Amygdala (tissue), 56 donors: ENCODE data around the gene TMEM178B.

Experiments
- DNase-seq, 56 donors: peaks; one replicate each; lab custom pipeline; 2025; lab: John Stamatoyannopoulos, UW

TMEM178B gene

DNA sequence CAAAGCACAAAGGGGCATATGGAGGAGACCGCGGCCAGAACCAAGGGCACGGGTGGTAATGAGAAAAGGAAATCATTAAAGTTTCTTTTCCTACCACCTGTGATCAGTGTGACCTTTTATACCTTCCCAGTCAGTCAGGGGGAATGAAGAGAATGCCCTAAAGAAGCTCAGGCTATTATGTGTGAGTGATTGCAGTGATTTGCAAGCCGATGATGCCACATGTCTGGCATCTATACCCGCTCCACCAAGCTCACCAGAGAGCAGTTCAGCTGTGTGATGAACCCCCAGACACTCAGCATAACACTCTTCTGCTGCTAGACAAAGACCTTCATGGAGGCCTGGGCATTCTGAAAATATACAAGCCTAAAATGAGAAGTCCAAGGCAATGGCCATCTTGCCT is 371.1 kb downstream of the TMEM178B start:
- no peak for DNase-seq

DNA sequence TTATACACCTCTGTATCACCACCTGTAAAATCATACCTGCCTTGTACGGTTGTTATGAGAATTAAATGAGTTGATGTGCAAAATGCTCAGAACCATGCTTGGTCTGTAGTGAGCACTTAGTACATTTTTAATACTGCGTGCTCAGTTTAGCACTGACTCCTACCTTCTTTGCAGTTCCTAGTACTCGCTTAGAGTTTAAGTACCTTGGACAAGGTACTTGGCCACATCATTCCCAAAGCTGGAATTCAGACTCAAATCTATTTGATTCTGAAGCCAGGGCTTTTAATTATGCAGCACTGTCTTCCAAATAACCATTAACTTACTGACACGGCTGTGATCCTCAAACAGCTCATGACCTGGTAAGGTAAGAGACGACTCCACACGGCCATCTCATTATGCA is 377.4 kb downstream of the TMEM178B start:
- DNase-seq = no peak

DNA sequence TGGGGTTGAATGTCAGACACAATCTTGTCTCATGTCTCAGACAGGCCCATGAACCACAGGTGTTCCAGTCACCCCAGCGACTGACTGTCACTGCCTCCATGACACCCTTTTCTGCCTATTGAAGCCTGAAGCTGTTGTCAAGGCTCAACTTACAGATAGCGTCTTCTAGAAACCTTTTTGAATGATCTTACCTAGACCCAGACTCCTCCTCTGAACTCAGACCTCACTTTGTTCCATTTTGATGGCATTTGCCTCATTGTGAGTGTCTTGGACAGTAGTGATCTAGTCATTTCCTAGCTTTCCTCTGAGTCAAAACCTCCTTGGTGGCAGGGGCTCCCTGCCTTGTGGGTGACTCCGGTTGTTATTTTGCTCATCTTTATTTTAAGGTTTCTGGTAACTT is 379.0 kb downstream of the TMEM178B start:
- DNase-seq = no peak

DNA sequence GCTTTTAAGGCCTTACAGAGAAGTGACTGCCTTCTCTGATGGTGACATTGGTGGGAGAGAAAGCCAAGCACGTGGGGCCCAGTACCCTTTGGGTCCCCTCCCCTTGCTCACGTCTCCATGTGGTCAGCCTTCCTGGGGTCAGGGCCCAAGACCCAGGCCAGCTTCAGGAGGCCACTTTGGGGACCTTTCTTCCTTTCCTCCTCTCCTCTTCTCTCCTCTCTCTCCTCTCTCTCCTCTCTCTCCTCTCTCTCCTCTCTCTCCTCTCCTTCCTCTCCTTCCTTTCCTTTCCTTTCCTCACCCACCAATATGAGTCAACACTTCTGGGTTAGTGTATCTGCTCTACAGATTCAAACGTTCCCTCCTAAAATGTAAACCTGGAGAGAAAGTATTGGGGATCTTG is 380.5 kb downstream of the TMEM178B start:
- no peak for DNase-seq

DNA sequence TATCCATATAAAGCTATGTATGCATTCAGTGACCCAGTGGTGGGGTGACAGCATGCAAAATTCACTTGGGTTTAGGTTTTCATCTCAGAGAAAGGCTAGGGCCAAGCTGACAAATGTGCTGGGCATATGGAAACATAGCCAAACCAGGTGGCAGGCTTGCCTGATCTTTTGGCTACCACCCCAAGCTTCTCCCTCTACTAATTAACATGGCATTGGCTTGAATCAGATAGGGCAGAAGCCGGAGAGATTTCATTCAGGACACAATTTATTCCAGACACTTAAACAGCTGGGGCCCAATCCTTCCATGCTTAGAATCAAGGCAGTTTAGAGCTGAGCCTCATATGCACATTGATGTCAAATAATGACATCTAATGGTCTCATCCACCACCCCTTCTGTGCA is 381.9 kb downstream of the TMEM178B start:
- no peak for DNase-seq

DNA sequence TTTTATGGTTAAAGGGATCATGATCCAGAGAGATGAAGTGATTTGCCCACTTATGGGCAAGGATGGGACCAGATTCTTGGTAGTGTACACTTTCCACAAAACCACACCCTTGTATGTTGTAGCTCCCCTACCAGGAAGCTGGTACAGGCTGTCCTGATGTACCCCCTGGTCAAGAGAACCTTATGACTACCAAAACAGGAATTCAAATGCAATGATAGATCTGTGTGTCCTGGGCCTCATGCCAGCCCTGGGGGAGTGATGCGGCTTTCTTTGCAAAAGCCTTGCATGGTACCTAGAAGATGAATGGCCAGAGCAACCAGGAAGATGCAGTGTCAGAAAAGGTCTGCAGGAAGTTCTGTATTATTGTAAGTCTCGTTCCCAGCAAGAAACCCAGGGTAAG is 382.4 kb downstream of the TMEM178B start:
- DNase-seq = no peak

DNA sequence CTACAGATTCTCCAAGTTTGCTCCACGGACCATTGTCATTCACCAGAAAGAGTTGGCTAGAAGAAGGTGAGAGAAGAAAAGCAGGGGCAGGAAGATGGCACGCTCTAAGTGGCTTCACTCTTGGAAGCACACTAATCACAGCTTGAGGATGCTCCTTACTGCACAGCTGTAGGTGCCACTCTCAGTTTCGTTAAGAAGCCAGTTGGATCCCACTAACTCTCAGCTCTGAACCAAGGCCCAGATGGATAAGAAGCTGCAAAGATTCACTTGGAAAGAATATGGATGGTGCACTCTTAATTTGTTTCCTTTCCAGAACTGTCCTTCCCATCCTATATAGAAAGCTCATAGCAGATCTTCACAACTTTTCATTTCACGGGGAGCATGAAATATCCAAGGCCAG is 382.8 kb downstream of the TMEM178B start:
- DNase-seq = no peak

DNA sequence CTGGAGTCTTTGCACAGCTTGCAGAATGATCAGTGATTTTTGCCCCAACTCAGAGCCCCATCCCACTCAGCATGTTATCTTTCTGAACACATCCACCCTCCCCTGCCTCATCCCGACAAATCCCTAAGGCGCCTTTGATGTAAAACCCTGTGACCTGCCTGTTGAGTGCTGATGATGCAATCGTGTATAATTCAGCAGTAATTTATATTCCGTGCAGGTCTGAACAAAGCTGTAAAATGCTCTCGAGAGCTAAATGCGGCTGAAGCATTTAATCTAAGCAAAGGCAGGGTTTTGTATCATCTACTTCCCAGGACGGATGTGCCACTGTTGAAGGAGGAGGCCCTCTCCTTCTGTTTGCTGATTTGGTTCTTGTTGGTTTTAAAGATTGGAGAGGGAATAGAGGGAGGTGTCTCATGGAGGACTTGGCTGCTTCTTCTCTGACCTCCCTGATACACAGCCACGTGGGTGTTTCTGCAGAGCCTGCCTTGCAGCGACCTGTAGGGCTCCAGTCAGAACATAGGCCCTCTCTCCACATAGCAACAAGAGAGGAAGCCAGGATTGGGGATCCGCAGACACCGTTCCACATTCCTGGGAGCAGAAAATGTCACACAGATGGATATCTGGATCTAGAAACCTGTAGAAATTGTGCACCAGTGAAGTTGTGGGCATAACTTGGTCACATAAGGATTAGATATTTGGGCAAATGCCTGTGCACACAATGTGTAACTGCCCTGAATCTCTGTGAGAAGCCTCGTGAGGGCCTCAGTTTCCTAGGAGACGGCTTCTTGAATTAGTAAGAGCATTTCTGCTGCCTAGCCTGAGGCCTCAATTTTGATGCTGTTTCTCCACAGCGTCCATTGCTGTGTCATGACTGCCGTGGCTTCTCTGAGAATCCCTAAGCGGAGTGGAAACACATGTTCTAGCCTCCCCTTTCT is 387.2 kb downstream of the TMEM178B start:
- DNase-seq = peak in 38 of 56 donors; percentile 5 to 78 (median 36)

DNA sequence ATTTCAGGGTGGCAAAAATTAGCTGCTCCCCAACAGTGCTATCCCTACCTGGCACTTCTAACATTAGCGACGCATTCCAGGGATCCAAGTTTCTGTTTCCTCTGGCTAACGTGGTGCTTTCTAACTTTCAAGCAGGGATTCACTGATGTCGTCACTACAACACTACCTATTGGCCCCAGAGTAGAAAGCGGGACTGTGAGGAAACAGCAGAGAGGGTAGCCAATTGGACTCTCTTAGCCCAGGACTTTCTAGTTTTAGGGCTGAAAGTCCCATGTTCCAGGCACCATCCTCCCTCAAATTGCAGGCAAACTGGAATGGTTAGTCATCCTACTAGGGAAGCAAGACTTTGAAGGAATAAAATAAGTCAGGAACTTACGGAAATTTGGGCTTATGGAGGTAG is 388.1 kb downstream of the TMEM178B start:
- DNase-seq = no peak

DNA sequence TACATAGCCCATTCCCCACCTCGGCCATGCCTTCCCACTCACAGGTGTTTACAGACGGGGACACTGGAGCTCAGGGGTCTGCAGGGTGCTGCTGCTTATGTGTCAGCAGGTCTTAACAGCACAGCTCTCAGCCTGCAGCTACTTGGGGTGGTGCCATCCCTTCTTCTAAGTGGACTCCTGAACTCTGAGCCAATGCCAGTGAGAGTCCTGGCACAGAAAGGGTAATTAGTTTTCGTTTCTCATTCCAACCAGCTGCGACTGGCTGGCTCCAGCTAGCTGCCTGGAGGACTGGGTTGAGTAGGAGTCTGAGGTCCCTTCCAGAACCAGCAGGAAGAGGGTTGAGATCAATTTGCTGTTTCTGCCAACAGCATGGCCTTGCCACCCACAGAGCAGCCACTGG is 389.1 kb downstream of the TMEM178B start:
- peak in 37 of 56 donors; percentile 6 to 64 (median 30) for DNase-seq

DNA sequence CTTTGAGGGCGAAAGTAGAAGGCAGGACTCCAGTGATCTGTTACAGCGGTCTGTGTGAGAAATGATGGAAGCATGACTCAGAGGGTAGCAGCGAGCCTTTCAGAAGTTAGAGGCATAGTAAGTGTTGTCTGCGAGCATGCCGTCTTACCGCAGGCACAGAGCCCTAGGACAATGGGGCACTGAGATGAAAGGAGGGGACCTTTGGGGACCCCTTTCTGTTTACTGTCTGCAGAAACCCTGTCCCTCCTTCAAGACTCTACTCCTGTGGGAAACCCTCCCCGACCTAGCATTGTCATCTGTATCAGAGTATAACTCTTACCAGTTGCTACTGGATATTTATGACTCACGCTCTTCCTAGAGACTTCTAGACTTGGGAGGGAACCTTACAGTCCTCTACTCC is 390.1 kb downstream of the TMEM178B start:
- DNase-seq = no peak

DNA sequence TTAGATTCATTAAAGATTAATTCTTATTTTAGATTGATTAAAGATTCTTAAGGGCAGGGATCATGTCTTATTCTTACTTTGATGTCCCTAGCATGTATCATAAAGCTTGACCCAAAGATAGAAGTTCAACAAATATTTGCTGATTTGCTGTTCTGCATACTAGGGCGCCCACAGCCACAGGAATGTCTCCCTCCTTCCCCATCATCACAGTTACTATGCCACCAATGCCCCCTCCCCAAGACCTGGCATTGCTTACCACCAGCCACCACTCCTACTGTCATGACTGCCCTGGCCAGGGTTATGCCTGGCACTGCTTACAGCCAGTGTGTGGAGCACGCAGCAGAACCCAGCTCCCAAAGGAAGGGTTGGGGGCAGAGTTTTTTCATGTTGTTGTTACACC is 390.7 kb downstream of the TMEM178B start:
- no peak for DNase-seq

DNA sequence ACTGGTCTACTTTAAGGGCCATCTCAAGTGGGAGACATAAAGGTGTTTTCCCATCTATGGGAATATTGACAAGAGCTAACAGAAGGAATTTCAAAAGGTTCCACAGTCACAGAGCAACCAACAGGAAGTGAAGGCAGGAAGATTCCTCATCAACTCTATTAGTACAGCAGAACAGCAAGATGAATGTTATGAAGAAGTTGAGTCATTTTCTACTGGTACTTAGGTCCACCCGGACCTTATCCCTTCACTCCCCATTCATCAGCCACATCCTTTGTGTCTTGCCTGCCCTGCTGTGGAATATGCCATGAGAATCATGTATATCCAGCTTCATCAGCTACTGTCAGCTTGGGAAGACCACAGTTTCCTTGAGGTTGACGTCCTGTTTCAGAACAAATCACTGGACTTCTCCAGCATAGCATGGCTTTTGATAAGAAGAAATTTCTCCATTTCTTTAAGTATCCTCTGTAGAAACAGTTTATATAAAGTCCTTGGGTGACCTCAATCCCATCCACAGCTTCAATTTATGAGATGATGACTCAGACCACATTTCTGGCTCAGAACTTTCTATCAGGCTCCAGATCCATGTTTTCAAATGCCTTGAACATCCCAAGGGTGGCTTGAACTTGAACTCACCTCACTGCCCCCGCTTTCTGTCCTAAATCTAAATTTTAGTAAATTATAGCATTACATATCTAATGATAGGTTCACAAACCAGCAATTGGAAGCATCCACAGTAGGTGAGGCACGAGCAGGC is 392.5 kb downstream of the TMEM178B start:
- no peak for DNase-seq

DNA sequence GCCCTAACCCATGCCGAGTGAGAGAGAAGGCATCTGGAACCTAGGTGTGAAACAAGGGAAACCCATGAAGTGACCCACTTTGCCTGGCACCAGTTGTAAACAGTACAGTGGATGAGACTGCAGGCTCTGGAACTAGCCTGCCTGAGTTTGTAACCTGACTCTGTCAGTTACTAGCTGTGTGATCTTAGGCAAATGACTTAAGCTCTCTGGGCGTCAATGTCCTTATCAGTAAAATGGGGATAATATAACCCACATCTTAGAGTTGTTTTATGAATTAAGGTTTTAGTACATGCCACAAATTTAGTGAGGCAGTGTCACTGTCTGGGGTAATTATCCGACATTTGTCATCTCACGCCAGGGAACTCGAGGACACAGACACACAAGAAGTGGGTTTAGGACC is 394.5 kb downstream of the TMEM178B start:
- DNase-seq = no peak

DNA sequence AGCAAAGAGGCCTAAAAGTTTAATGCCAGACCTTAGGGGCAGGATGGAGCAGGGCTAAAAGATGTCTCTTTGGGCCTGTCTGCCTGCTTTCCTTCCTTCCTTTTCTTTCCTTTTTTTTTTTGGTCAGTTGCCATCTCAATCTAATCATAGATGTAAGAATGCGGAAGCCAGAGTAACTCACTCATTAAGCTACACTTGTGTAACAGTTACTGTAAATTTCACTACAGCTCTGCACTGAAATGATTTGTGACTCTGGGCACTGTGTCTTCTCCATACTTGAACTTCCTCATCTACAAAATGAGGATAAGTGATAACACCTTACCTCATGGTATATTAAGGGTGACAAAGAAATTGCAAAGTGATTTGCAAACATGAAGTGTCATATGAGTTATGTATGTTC is 401.8 kb downstream of the TMEM178B start:
- DNase-seq = no peak

DNA sequence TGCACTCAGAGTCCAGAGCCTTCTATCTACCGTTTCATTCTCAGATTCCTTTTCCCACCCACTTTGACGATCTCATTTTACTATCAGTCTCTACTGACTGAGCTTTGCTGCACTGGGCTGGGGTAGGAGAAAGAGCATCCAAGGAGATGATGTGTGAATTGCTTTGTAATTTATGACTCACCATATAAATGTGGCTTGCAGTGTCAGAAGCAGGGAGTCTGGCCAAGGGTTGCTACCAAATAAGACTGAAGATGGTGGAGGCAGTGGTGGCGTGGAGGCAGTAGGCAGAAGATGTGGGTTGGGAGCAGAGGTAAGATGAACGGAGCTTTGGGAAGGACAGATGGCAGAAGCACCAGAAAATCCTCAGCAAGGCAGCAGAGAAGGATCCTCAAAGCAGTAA is 404.0 kb downstream of the TMEM178B start:
- peak in 5 of 56 donors; percentile 5 to 22 (median 13) for DNase-seq

DNA sequence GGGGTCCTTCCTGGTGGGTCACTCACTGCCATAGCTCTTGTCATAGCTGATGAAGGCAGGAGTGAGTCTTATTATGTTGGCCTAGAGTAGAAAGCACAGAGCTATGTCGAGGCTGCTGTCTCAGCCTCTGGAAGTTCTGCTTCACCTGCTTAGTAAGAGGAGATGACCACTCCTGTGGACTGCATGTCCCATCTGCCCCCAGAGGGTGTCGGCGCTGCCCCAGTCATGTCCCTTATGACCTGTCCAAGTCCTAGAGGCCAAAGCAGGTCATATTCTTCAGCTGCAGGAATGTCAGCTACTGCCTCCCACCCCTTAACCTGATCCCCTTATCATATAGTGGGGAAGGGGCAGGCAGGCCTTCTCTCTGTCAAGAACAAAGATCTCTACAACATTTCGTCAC is 405.0 kb downstream of the TMEM178B start:
- no peak for DNase-seq

DNA sequence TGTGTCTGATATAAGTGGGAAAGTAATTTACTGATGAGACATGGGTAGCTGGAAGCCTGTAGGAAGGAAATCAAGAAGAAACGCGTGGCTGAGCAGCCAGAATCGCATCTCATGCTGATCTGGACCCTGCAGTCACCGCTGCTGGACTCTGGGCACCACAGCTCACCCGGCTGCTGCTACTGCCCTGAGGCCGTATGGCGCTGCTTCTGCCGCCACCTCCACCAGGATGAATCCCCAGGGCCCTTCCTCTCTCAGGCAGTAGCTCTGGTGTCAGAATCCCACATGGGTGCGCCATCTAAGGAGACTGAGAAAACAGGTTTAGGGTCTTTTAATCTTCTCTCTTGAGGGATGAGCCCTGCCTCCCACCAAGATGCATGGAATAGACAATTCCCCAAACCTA is 407.1 kb downstream of the TMEM178B start:
- DNase-seq = no peak

DNA sequence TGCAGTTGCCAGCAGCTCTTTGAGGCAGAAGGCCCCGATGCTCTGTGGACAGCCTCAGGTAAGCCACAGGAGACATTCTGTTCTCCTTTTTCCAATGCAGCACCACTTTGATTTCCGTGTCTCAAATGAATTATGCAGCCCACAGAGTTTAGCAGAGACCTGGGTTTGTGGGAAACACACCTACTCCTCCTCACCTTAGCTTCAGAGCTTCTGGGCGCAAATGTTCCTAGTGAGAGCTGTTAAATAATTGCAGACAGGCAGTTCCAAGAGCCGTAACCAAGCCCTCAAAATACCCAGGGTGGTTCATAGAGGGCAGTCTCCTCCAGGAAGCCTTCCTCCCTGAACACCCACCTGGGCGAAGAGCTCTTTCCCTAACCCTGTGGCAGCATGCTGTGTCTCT is 408.1 kb downstream of the TMEM178B start:
- no peak for DNase-seq

DNA sequence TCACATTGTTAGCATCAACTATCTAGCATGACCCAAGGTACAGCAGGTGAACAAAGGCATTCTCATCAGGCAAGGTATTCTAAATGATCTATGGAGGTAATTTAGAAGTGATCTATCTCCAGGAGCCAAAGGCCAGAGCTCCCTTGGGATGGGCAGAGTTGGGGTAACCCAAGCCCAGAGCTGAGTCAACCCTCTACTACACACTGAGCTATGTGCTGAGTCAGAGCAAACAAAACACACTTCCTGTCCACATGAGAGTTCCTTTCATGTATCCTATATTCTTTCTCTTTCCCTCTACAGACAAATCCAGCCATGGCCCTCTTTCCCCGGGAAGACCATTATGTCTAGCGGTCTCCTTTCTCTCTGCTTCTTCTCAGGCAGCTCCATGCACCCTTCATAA is 409.2 kb downstream of the TMEM178B start:
- DNase-seq = no peak

DNA sequence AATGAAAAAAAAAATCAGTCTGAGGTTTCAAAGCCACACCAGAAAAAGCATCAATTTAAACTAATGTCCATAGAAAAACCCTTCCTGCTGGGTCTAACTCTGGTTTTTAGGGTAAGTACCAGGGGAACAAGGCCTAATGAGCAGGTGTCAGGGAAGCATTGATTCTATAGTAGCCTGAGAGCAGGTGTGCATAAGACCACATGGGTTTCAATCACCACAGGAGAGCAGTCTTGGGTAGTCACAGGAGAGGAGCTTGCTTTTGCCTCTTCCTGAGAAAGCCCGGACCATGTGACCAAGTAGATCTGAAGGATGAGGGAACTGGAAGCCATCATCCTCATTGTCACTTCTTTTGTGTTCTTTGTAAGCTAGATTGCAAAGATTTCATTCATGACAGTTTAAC is 411.0 kb downstream of the TMEM178B start:
- no peak for DNase-seq

DNA sequence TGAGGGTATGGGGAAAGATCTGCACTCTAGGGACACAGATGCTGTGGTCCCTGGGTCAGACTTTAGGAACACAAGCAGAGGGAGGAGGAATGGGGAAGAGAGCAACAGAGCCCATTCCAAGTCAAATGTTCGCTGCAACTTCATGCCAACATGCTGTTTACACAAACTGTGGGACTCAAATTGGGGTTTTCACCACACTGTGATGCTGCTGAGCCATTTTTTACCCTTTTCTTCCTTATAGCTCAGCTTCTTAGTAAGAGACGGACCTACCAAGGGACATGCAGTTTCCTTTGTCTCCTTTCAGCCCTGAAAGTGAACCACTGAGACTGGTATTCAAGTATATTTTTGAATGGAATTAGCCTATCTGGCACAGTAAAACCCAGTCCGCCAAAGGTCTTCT is 413.1 kb downstream of the TMEM178B start:
- no peak for DNase-seq
